Activated CD4-positive, alpha-beta memory T cell treated with anti-CD3 and anti-CD28 coated beads for 36 hours (primary cell): ENCODE measurements around the gene MYH10. TPM values are rescaled to one million over a fixed set of nuclear protein-coding genes. Genes with fewer than 3 reads are reported as not detected.

Experiments
- CTCF ChIA-PET: fragments of 350-600 bp; sonication (Branson Sonifier 250); formaldehyde crosslinking; loops from one replicate; lab custom pipeline; 2021; ENCODE audit warnings: antibody characterized with exemption, inconsistent platforms; lab: Charles Lee
- POLR2A ChIA-PET: fragments of 350-600 bp; sonication (Branson Sonifier 250); formaldehyde crosslinking; loops from one replicate; lab custom pipeline; 2021; ENCODE audit warnings: antibody characterized with exemption; lab: Charles Lee
- DNase-seq: peaks from one replicate; pipeline ENCODE4 v3.0.0-alpha.2; 2020
- H3K27ac Mint-ChIP-seq: one replicate; pipeline ENCODE4 v1.8.0; 2021; ENCODE audit warnings: mixed read lengths
- H3K27me3 Mint-ChIP-seq: one replicate; pipeline ENCODE4 v1.8.0; 2021; ENCODE audit warnings: mixed read lengths
- H3K36me3 Mint-ChIP-seq: one replicate; pipeline ENCODE4 v1.8.0; 2021; ENCODE audit warnings: mixed read lengths
- H3K4me1 Mint-ChIP-seq: one replicate; pipeline ENCODE4 v1.8.0; 2021; ENCODE audit warnings: low read depth, mixed read lengths
- H3K4me3 Mint-ChIP-seq: one replicate; pipeline ENCODE4 v1.8.0; 2021; ENCODE audit warnings: mild to moderate bottlenecking, mixed read lengths
- H3K9me3 Mint-ChIP-seq: one replicate; pipeline ENCODE4 v1.8.0; 2021; ENCODE audit warnings: mixed read lengths
- intact Hi-C: fragments of 100-400 bp; cut with micrococcal nuclease; formaldehyde crosslinking; loops from one replicate; pipeline ENCODE4 v1.15.1; 2023
- total RNA-seq, 2 experiments: library from RNA; stranded (reverse); gene quantifications; one replicate each; pipeline ENCODE4 v1.2.3, GENCODE V29; 2021

Gene MYH10
- total RNA-seq, 2 experiments from 2014 or later, result 15.6 to 20.6 TPM

GRCh38 chr17:8522577-8522976 is 107.9 kb downstream of the MYH10 start:
- Mint-ChIP-seq H3K36me3 (no peaks in the 10 kb centered on the region), H3K9me3 (no peaks in the 10 kb centered on the region), H3K27ac (no peak overlapping the region), H3K4me1 (no peaks in the 10 kb centered on the region), H3K4me3 (no peak overlapping the region), H3K27me3 (no peaks in the 10 kb centered on the region)
- POLR2A ChIA-PET, result interaction anchor here (0.6 kb wide), 1 partner anchor 170 kb away, joined by 5 read pairs; no protein-coding TSS in a partner anchor
- intact Hi-C loops, result no loop called here
- DNase-seq, result no peak
- CTCF ChIA-PET, result no interaction called here

- no peak for DNase-seq
- H3K4me1 Mint-ChIP-seq, result no peaks in the 10 kb centered on the region
- H3K9me3 Mint-ChIP-seq, result no peaks in the 10 kb centered on the region
- H3K36me3 Mint-ChIP-seq, result no peaks in the 10 kb centered on the region
- intact Hi-C loops, result no loop called here
- H3K4me3 Mint-ChIP-seq, result no peak overlapping the region
- ChIA-PET POLR2A (no interaction called here), CTCF (no interaction called here)
- no peaks in the 10 kb centered on the region for H3K27me3 Mint-ChIP-seq
- H3K27ac Mint-ChIP-seq, result no peak overlapping the region
Observed at GRCh38 chr17:8520981-8521380, 109.5 kb downstream of the MYH10 start.

- CTCF ChIA-PET, result no interaction called here
Observed at GRCh38 chr17:8518850-8519249, 111.7 kb downstream of the MYH10 start.

GRCh38 chr17:8518326-8518725 is 112.2 kb downstream of the MYH10 start:
- ChIA-PET POLR2A (no interaction called here), CTCF (no interaction called here)
- Mint-ChIP-seq H3K9me3 (no peaks in the 10 kb centered on the region), H3K36me3 (peaks cover 3% of the 10 kb centered on the region), H3K27me3 (no peaks in the 10 kb centered on the region), H3K4me3 (no peak overlapping the region), H3K27ac (no peak overlapping the region), H3K4me1 (no peaks in the 10 kb centered on the region)
- intact Hi-C loops, result no loop called here
- no peak for DNase-seq

More at GRCh38 chr17:8518850-8519249, 111.7 kb downstream of the MYH10 start:
- Mint-ChIP-seq H3K27ac (no peak overlapping the region), H3K9me3 (no peaks in the 10 kb centered on the region), H3K4me3 (no peak overlapping the region), H3K36me3 (peaks cover 3% of the 10 kb centered on the region), H3K27me3 (no peaks in the 10 kb centered on the region), H3K4me1 (no peaks in the 10 kb centered on the region)
- intact Hi-C loops, result no loop called here
- POLR2A ChIA-PET, result no interaction called here
- DNase-seq, result no peak

- intact Hi-C loops, result no loop called here
- Mint-ChIP-seq H3K4me1 (no peaks in the 10 kb centered on the region), H3K27me3 (no peaks in the 10 kb centered on the region), H3K27ac (no peak overlapping the region), H3K36me3 (peaks cover 3% of the 10 kb centered on the region), H3K4me3 (no peak overlapping the region), H3K9me3 (no peaks in the 10 kb centered on the region)
- no peak for DNase-seq
- CTCF ChIA-PET, result no interaction called here
- POLR2A ChIA-PET, result no interaction called here
Observed at GRCh38 chr17:8514801-8515200, 115.7 kb downstream of the MYH10 start.

- Mint-ChIP-seq H3K27me3 (no peaks in the 10 kb centered on the region), H3K4me1 (no peaks in the 10 kb centered on the region), H3K4me3 (no peak overlapping the region), H3K9me3 (no peaks in the 10 kb centered on the region), H3K27ac (no peak overlapping the region), H3K36me3 (peaks cover 4% of the 10 kb centered on the region)
- ChIA-PET POLR2A (no interaction called here), CTCF (no interaction called here)
- no peak for DNase-seq
- intact Hi-C loops, result no loop called here
Observed at GRCh38 chr17:8506145-8506544, 124.4 kb downstream of the MYH10 start.

- POLR2A ChIA-PET, result no interaction called here
- Mint-ChIP-seq H3K4me1 (no peaks in the 10 kb centered on the region), H3K4me3 (no peak overlapping the region), H3K36me3 (peaks cover 4% of the 10 kb centered on the region), H3K9me3 (no peaks in the 10 kb centered on the region), H3K27ac (no peak overlapping the region), H3K27me3 (no peaks in the 10 kb centered on the region)
- intact Hi-C loops, result no loop called here
- DNase-seq, result no peak
- CTCF ChIA-PET, result no interaction called here
Observed at GRCh38 chr17:8504460-8505207, 125.9 kb downstream of the MYH10 start.

GRCh38 chr17:8503807-8504206 is 126.7 kb downstream of the MYH10 start:
- DNase-seq, result no peak
- H3K27ac Mint-ChIP-seq, result no peak overlapping the region
- no peaks in the 10 kb centered on the region for H3K27me3 Mint-ChIP-seq
- intact Hi-C loops, result no loop called here
- ChIA-PET CTCF (interaction anchor here (1.9 kb wide), 1 partner anchor 93 kb away, joined by 5 read pairs; no protein-coding TSS in a partner anchor), POLR2A (no interaction called here)
- H3K4me1 Mint-ChIP-seq, result no peaks in the 10 kb centered on the region
- no peak overlapping the region for H3K4me3 Mint-ChIP-seq
- no peaks in the 10 kb centered on the region for H3K9me3 Mint-ChIP-seq
- H3K36me3 Mint-ChIP-seq, result peaks cover 4% of the 10 kb centered on the region

GRCh38 chr17:8503368-8503767 is 127.2 kb downstream of the MYH10 start:
- POLR2A ChIA-PET, result no interaction called here
- Mint-ChIP-seq H3K9me3 (no peaks in the 10 kb centered on the region), H3K4me1 (no peaks in the 10 kb centered on the region), H3K36me3 (peaks cover 4% of the 10 kb centered on the region), H3K27me3 (no peaks in the 10 kb centered on the region), H3K4me3 (no peak overlapping the region), H3K27ac (no peak overlapping the region)
- DNase-seq, result no peak
- intact Hi-C loops, result no loop called here
- CTCF ChIA-PET, result interaction anchor here (1.9 kb wide), 1 partner anchor 93 kb away, joined by 5 read pairs; no protein-coding TSS in a partner anchor

GRCh38 chr17:8502126-8502525 is 128.4 kb downstream of the MYH10 start:
- intact Hi-C loops, result no loop called here
- no peaks in the 10 kb centered on the region for H3K27me3 Mint-ChIP-seq
- H3K36me3 Mint-ChIP-seq, result peaks cover 4% of the 10 kb centered on the region
- no peaks in the 10 kb centered on the region for H3K4me1 Mint-ChIP-seq
- ChIA-PET CTCF (interaction anchor here (0.6 to 1.9 kb wide), 2 partner anchors 92 to 332 kb away, joined by 3 to 5 read pairs; no protein-coding TSS in a partner anchor), POLR2A (no interaction called here)
- DNase-seq, result no peak
- no peak overlapping the region for H3K4me3 Mint-ChIP-seq
- H3K9me3 Mint-ChIP-seq, result no peaks in the 10 kb centered on the region
- H3K27ac Mint-ChIP-seq, result no peak overlapping the region

- Mint-ChIP-seq H3K4me1 (no peaks in the 10 kb centered on the region), H3K36me3 (no peaks in the 10 kb centered on the region), H3K27me3 (no peaks in the 10 kb centered on the region), H3K9me3 (no peaks in the 10 kb centered on the region), H3K4me3 (no peak overlapping the region), H3K27ac (no peak overlapping the region)
- DNase-seq, result no peak
- POLR2A ChIA-PET, result interaction anchor here (0.6 kb wide), 1 partner anchor 30 kb away, joined by 3 read pairs; no protein-coding TSS in a partner anchor
- CTCF ChIA-PET, result no interaction called here
- intact Hi-C loops, result no loop called here
Observed at GRCh38 chr17:8500609-8501008, 129.9 kb downstream of the MYH10 start.

GRCh38 chr17:8499614-8500013 is 130.9 kb downstream of the MYH10 start:
- no peak overlapping the region for H3K4me3 Mint-ChIP-seq
- no peaks in the 10 kb centered on the region for H3K36me3 Mint-ChIP-seq
- H3K4me1 Mint-ChIP-seq, result no peaks in the 10 kb centered on the region
- POLR2A ChIA-PET, result no interaction called here
- no peaks in the 10 kb centered on the region for H3K27me3 Mint-ChIP-seq
- DNase-seq, result no peak
- no peak overlapping the region for H3K27ac Mint-ChIP-seq
- CTCF ChIA-PET, result no interaction called here
- H3K9me3 Mint-ChIP-seq, result no peaks in the 10 kb centered on the region
- intact Hi-C loops, result no loop called here

GRCh38 chr17:8499171-8499570 is 131.4 kb downstream of the MYH10 start:
- H3K9me3 Mint-ChIP-seq, result no peaks in the 10 kb centered on the region
- no peaks in the 10 kb centered on the region for H3K4me1 Mint-ChIP-seq
- CTCF ChIA-PET, result no interaction called here

More at GRCh38 chr17:8499171-8499570, 131.4 kb downstream of the MYH10 start:
- Mint-ChIP-seq H3K27ac (no peak overlapping the region), H3K27me3 (no peaks in the 10 kb centered on the region), H3K36me3 (no peaks in the 10 kb centered on the region), H3K4me3 (no peak overlapping the region)
- DNase-seq, result no peak
- POLR2A ChIA-PET, result no interaction called here
- intact Hi-C loops, result no loop called here
